Kidney (tissue), 14 donors: ENCODE data around the gene TNRC18. TPM values are rescaled to one million over a fixed set of nuclear protein-coding genes. Genes with fewer than 3 reads are reported as not detected.

Source experiments
- DNase-seq, 5 donors: peaks; one replicate each; pipeline ENCODE4 v3.0.0-alpha.2; 2013 to 2020
- FAIRE-seq: peaks from 2 replicates; lab custom pipeline; 2012; peaks lifted over from hg19 to GRCh38; lab: Jason Lieb, UNC
- H3K27ac ChIP-seq, 2 donors: one replicate each; pipeline ENCODE4 v1.7.0; 2013; ENCODE audit warnings: low read depth in 2 of 2, low read length in 2 of 2, inconsistent platforms in 1 of 2
- H3K27me3 ChIP-seq: one replicate; pipeline ENCODE4 v1.7.1; 2013; ENCODE audit warnings: low read length, inconsistent platforms; ENCODE audit not compliant: control insufficient read depth, insufficient read depth
- H3K36me3 ChIP-seq, 3 donors: one replicate each; pipeline versions ENCODE4 v1.7.0 to v1.7.1; 2013; ENCODE audit warnings: low read length in 3 of 3, control low read depth in 1 of 3, inconsistent platforms in 1 of 3; ENCODE audit not compliant: insufficient read depth in 3 of 3, control insufficient read depth in 2 of 3
- H3K4me1 ChIP-seq, 3 donors: one replicate each; pipeline versions ENCODE4 v1.7.0 to v1.7.1; 2013; ENCODE audit warnings: low read length in 3 of 3, inconsistent platforms in 1 of 3, low read depth in 1 of 3; ENCODE audit not compliant: control insufficient read depth in 2 of 3, insufficient read depth in 2 of 3
- H3K4me3 ChIP-seq, 3 donors: one replicate each; pipeline versions ENCODE4 v1.7.0 to v1.8.1; 2013; ENCODE audit warnings: low read length in 3 of 3, control low read depth in 1 of 3, inconsistent platforms in 1 of 3
- H3K9ac ChIP-seq, 3 donors: one replicate each; pipeline versions ENCODE4 v1.7.0 to v1.7.1; 2013; ENCODE audit warnings: low read length in 3 of 3, control low read depth in 1 of 3, inconsistent platforms in 1 of 3
- H3K9me3 ChIP-seq, 3 donors: one replicate each; pipeline versions ENCODE4 v1.7.0 to v1.7.1; 2013; ENCODE audit warnings: low read length in 3 of 3, control low read depth in 1 of 3, inconsistent platforms in 1 of 3; ENCODE audit not compliant: control insufficient read depth in 2 of 3, insufficient read depth in 1 of 3
- CTCF ChIP-seq: IDR thresholded peaks from 3 replicates; pipeline ENCODE4 v1.5.1; 2012; ENCODE audit warnings: mild to moderate bottlenecking, moderate library complexity, borderline replicate concordance; ENCODE audit not compliant: insufficient read depth; ENCODE audit errors: extremely low read depth
- intact Hi-C: fragments of 100-400 bp; cut with DNase I; formaldehyde crosslinking; loops from one replicate; pipeline ENCODE4 v1.11.1; 2022
- polyA plus RNA-seq: library from polyadenylated mRNA; stranded (reverse); fragments of 350-450 nt; fragmentation: Illumina TruSeq; extraction: RNeasy Lipid Tissue Mini Kit (QIAGEN cat#74804); gene quantifications from one replicate; pipeline ENCODE4 v1.2.3, GENCODE V29; 2014; ENCODE audit warnings: low read depth, low replicate concordance; ENCODE audit not compliant: insufficient read depth
- total RNA-seq: library from RNA; stranded (reverse); fragmentation: NEBNext Ultra II Directional; extraction: Animal tissue kit (Norgen Biotek cat#: 25700); gene quantifications from one replicate; pipeline ENCODE4 v1.2.1, GENCODE V29; 2021
- donor health status: control.
- donor health status: control.
- donor health status: control.
- donor health status: control.
- donor health status: control.
- donor health status: DM: yes; HTN: yes; CAD: no.
- donor health status: Normal renal cell carcinoma (clear cell type).

The TNRC18 gene
- total and polyA plus RNA-seq, 2 donors from 2014 or later, result 12.5 to 125 TPM

GRCh38 chr7:5339955-5340354 lies 83.7 kb downstream of the TNRC18 start:
- Histone ChIP-seq H3K27ac (no peak overlapping the region), H3K4me3 (no peak overlapping the region), H3K9me3 (peaks cover 0 to 17% (median 0%) of the 10 kb centered on the region in 3 donors), H3K27me3 (no peaks in the 10 kb centered on the region), H3K9ac (no peak overlapping the region), H3K4me1 (no peaks in the 10 kb centered on the region), H3K36me3 (peaks cover 9 to 55% (median 26%) of the 10 kb centered on the region in 3 donors)
- TF ChIP-seq CTCF, result no peak
- DNase-seq (no peak), FAIRE-seq (no peak)
- intact Hi-C loops, result no loop called here

- intact Hi-C loops, result no loop called here
- H3K27ac ChIP-seq, result no peak overlapping the region
- no peaks in the 10 kb centered on the region for H3K27me3 ChIP-seq
- TF ChIP-seq CTCF, result no peak
- DNase-seq (no peak), FAIRE-seq (no peak)
- peaks cover 0 to 9% (median 0%) of the 10 kb centered on the region in 3 donors for H3K9me3 ChIP-seq
- no peaks in the 10 kb centered on the region for H3K4me1 ChIP-seq
- peaks cover 6 to 35% (median 11%) of the 10 kb centered on the region in 3 donors for H3K36me3 ChIP-seq
- no peak overlapping the region for H3K4me3 ChIP-seq
- no peak overlapping the region for H3K9ac ChIP-seq
These were observed 86.6 kb downstream of the TNRC18 start for GRCh38 chr7:5337047-5337446.

- no peak for FAIRE-seq
- Histone ChIP-seq H3K9me3 (peaks cover 0 to 9% (median 0%) of the 10 kb centered on the region in 3 donors), H3K9ac (no peak overlapping the region), H3K4me3 (no peak overlapping the region), H3K36me3 (peaks cover 6 to 46% (median 7%) of the 10 kb centered on the region in 3 donors), H3K27me3 (no peaks in the 10 kb centered on the region), H3K4me1 (no peaks in the 10 kb centered on the region), H3K27ac (no peak overlapping the region)
- no peak for TF ChIP-seq CTCF
- no peak for DNase-seq
- intact Hi-C loops, result no loop called here
These were observed 89.0 kb downstream of the TNRC18 start for GRCh38 chr7:5334671-5335070.
